ENCODE data around the gene OLIG1.

OLIG1 gene

GRCh38 chr21:33023574-33024200 lies 46.3 kb upstream of the OLIG1 start:
- Histone ChIP-seq H3K4me1 (ENCODE audit: insufficient read depth, low read length, poor library complexity, severe bottlenecking) (no peaks in the 10 kb centered on the region), H3K27me3 (ENCODE audit: insufficient read depth, low read length, poor library complexity, severe bottlenecking) (no peaks in the 10 kb centered on the region), H2AFZ (ENCODE audit: low read length) (no peak overlapping the region), H3K9me2 (replicated peaks; ENCODE audit: low read depth, low read length) (no peaks in the 10 kb centered on the region), H3K4me3 (ENCODE audit: low read length, poor library complexity, severe bottlenecking) (no peak overlapping the region), H3K79me2 (ENCODE audit: insufficient read depth, low read length) (no peaks in the 10 kb centered on the region), H3K4me2 (ENCODE audit: low read depth, low read length, poor library complexity, severe bottlenecking) (no peak overlapping the region), H3K36me3 (ENCODE audit: insufficient read depth, low read length) (no peaks in the 10 kb centered on the region), H3K9ac (ENCODE audit: low read depth, low read length, poor library complexity, severe bottlenecking) (no peak overlapping the region), H3F3A (ENCODE audit: low read depth) (no peaks in the 10 kb centered on the region), H4K20me1 (ENCODE audit: insufficient read depth, low read length, poor library complexity, severe bottlenecking) (no peaks in the 10 kb centered on the region), H3K9me3 (ENCODE audit: insufficient read depth, low read depth, low read length) (no peaks in the 10 kb centered on the region)
- TF ChIP-seq, protein P1, sequence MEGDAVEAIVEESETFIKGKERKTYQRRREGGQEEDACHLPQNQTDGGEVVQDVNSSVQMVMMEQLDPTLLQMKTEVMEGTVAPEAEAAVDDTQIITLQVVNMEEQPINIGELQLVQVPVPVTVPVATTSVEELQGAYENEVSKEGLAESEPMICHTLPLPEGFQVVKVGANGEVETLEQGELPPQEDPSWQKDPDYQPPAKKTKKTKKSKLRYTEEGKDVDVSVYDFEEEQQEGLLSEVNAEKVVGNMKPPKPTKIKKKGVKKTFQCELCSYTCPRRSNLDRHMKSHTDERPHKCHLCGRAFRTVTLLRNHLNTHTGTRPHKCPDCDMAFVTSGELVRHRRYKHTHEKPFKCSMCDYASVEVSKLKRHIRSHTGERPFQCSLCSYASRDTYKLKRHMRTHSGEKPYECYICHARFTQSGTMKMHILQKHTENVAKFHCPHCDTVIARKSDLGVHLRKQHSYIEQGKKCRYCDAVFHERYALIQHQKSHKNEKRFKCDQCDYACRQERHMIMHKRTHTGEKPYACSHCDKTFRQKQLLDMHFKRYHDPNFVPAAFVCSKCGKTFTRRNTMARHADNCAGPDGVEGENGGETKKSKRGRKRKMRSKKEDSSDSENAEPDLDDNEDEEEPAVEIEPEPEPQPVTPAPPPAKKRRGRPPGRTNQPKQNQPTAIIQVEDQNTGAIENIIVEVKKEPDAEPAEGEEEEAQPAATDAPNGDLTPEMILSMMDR (conservative IDR thresholded peaks at IDR 0.05; ENCODE audit: low read length) = no peak
- no peak for TF ChIP-seq EZH2phosphoT487 (IDR thresholded peaks at IDR 0.05; ENCODE audit: borderline replicate concordance)

GRCh38 chr21:33024201-33025103 lies 45.5 kb upstream of the OLIG1 start:
- no peak overlapping the region for H2AFZ ChIP-seq (ENCODE audit: low read length)
- no peak overlapping the region for H3K4me2 ChIP-seq (ENCODE audit: low read depth, low read length, poor library complexity, severe bottlenecking)
- no peaks in the 10 kb centered on the region for H4K20me1 ChIP-seq (ENCODE audit: insufficient read depth, low read length, poor library complexity, severe bottlenecking)
- no peak overlapping the region for H3K4me3 ChIP-seq (ENCODE audit: low read length, poor library complexity, severe bottlenecking)
- H3K9me2 ChIP-seq (replicated peaks; ENCODE audit: low read depth, low read length) = no peaks in the 10 kb centered on the region
- H3K79me2 ChIP-seq (ENCODE audit: insufficient read depth, low read length) = no peaks in the 10 kb centered on the region
- H3K9ac ChIP-seq (ENCODE audit: low read depth, low read length, poor library complexity, severe bottlenecking) = no peak overlapping the region
- H3K27me3 ChIP-seq (ENCODE audit: insufficient read depth, low read length, poor library complexity, severe bottlenecking) = no peaks in the 10 kb centered on the region
- H3K4me1 ChIP-seq (ENCODE audit: insufficient read depth, low read length, poor library complexity, severe bottlenecking) = no peaks in the 10 kb centered on the region
- no peaks in the 10 kb centered on the region for H3K9me3 ChIP-seq (ENCODE audit: insufficient read depth, low read depth, low read length)
- H3K36me3 ChIP-seq (ENCODE audit: insufficient read depth, low read length) = no peaks in the 10 kb centered on the region
- no peaks in the 10 kb centered on the region for H3F3A ChIP-seq (ENCODE audit: low read depth)
- TF ChIP-seq EZH2phosphoT487 (IDR thresholded peaks at IDR 0.05; ENCODE audit: borderline replicate concordance) = no peak
- TF ChIP-seq, protein P1 (conservative IDR thresholded peaks at IDR 0.05; ENCODE audit: low read length) = no peak

GRCh38 chr21:33025106-33025488 lies 44.8 kb upstream of the OLIG1 start:
- Histone ChIP-seq H3K9me2 (replicated peaks; ENCODE audit: low read depth, low read length) (no peaks in the 10 kb centered on the region), H2AFZ (ENCODE audit: low read length) (no peak overlapping the region), H3K9ac (ENCODE audit: low read depth, low read length, poor library complexity, severe bottlenecking) (no peak overlapping the region)

More at GRCh38 chr21:33025106-33025488, 44.8 kb upstream of the OLIG1 start:
- no peaks in the 10 kb centered on the region for H3K36me3 ChIP-seq (ENCODE audit: insufficient read depth, low read length)
- peaks cover 2% of the 10 kb centered on the region for H3K4me1 ChIP-seq (ENCODE audit: insufficient read depth, low read length, poor library complexity, severe bottlenecking)
- H3K27me3 ChIP-seq (ENCODE audit: insufficient read depth, low read length, poor library complexity, severe bottlenecking) = no peaks in the 10 kb centered on the region
- no peaks in the 10 kb centered on the region for H4K20me1 ChIP-seq (ENCODE audit: insufficient read depth, low read length, poor library complexity, severe bottlenecking)
- no peaks in the 10 kb centered on the region for H3K9me3 ChIP-seq (ENCODE audit: insufficient read depth, low read depth, low read length)
- H3F3A ChIP-seq (ENCODE audit: low read depth) = no peaks in the 10 kb centered on the region
- no peaks in the 10 kb centered on the region for H3K79me2 ChIP-seq (ENCODE audit: insufficient read depth, low read length)
- no peak overlapping the region for H3K4me3 ChIP-seq (ENCODE audit: low read length, poor library complexity, severe bottlenecking)
- no peak overlapping the region for H3K4me2 ChIP-seq (ENCODE audit: low read depth, low read length, poor library complexity, severe bottlenecking)
- no peak for TF ChIP-seq EZH2phosphoT487 (IDR thresholded peaks at IDR 0.05; ENCODE audit: borderline replicate concordance)
- TF ChIP-seq, protein P1 (conservative IDR thresholded peaks at IDR 0.05; ENCODE audit: low read length) = peak; percentile 54

Data from Loucy (cell line).